ENCODE measurements around the gene WDR83. TPM values are rescaled to one million over a fixed set of nuclear protein-coding genes. Genes with fewer than 3 reads are reported as not detected.
"Not testable (repeated sequence)": the region's sequence is repeated elsewhere in the genome, so short reads cannot be mapped to it uniquely, and the experiment has no call there.

The WDR83 gene
- total RNA-seq, 1 donor from 2014 or later = 24.8 TPM

DNA sequence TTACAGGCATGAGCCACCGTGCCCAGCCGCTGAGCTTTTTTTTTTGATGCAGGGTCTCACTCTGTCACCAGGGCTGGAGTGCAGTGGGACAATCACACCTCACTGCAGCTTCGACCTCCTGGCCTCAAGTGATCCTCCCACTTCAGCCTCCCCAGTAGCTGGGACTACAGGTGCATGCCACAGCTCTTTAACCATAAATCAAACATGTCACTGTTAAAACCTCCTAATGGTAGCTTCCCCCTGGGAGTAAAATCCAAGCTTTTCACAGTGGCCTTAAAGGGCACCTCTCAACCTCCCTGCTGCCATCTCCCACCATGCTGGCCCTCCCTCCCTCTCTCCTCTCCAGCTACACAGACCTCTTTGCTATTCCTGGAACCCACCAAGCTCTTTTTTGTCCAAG lies 19.2 kb downstream of the WDR83 start:
- no peak for DNase-seq (ENCODE audit: low spot score)

DNA sequence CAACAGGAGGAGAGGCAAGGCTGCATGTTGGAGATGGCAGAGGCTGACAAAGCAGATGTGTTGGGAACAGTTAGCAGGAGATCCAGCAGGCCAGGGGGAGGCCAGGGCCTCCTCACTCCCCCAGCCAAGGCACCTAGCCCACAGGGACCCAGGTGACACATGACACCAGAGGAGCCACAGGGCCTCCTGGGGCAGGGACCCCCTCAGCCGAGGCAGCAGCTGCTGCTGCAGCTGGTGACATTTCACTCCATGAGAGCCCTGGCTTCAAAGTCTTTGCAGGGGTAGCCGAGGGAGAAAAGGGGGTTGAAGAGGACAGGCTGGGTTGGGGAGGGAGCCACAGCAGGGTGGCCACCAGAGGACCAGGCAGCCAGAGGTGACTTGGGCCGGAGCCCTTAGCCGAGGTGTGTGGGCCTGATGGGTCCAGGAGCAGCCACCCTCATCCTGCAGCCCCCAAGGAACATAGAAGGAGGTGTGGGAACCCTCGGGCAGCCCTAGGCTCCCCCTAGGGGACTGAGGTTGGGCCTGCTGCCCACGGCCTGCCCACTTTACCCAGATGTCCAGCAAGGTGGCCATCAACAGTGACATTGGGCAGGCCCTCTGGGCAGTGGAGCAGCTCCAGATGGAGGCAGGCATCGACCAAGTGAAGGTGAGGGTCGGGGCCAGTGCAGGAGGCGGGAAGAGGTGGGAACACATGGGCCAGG lies 21.0 kb downstream of the WDR83 start, which contains the start of gene GNG14:
Gene GNG14 (plus strand): TSS at position 503 of the 701 bp plus-strand sequence. CDS start 51 bp downstream, at position 554.
- no peak for DNase-seq (ENCODE audit: low spot score)

DNA sequence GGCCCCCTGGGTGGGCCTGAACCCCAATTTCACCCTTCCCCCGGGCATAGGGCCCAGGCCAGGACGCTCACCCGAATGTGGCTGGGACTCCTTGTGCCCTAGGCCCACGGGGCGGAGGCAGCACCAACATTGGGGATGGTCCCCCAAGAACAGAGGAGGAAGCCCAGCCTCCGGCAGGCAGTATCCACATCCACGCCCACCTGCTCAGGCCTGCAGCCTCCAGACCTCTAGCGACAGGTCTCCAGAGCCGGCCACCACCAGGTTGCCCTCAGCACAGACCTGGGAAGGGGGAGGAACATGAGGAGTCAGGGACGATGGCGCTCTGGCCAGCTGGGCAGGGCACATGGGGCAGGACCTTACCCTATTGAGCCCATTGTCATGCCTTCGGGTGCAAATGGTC lies 22.4 kb downstream of the WDR83 start:
- DNase-seq (ENCODE audit: low spot score) = no peak

DNA sequence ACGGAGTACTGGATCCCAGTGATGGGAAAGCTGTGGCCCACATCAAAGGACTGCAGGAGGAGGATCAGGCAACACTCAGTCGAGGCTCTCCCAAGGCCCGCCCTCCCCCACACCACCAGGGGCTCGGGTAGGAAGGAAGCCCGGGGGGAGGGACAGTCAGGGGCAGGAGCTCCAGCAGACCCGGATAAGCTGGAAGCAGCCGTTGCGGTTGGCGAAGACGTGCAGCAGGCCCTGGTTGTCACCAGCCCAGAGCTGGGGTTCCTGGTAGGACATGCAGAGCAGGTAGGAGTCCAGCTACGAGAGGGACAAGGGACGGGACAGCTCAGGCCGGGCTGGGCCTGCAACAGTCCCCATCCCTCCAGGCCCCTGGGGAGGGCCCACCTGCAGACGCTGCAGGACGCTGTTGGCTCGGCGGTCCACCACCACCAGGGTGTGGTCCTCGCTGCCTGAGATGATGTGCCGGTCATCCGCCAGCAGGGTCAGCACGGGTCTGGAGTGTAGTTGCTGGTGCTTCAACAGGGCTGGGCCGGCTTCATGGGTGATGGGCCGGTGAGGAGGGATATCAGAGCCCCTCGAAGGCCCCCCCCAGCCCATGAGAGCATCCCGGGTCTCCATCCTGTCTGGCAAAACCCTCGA lies 23.1 kb downstream of the WDR83 start:
- DNase-seq (ENCODE audit: low spot score) = no peak

DNA sequence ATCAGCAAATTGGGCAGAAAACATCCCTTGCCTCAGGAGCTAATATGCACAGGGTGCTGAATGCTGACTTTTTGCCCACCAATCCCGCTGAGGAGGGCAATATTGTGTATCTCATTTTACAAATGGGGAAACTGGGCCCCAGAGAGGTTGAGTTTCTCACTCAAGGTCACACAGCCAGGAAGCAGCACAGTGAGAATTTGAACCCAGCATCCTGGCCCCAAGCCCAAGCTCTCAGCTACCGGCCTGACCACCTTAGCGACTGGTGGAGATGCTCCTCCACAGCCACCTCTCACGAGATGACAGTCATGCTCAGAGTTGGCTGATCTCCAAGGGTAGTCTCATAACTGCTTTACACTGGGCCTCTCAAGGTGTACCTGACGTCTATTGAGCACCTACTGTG lies 26.4 kb downstream of the WDR83 start:
- DNase-seq (ENCODE audit: low spot score) = no peak

DNA sequence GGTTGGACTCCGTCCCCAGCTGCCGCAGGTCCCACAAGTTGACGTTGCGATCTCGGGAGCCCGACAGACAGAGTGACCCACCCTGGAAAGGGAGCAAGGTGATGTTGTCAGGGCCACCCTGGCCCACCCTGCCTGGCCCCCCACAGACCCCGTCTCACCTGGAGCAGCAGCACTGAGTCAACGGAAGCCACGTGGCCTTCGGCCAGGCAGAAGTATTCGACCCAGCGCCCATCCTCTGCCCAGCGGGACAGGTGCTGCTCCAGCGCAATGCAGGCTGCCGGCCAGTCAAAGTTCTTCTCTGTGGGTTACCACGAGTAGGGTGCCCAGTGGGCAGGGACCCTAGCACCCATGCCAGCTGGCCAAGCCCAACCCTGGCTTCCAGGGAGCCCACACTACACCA lies 28.0 kb downstream of the WDR83 start:
- no peak for DNase-seq (ENCODE audit: low spot score)

DNA sequence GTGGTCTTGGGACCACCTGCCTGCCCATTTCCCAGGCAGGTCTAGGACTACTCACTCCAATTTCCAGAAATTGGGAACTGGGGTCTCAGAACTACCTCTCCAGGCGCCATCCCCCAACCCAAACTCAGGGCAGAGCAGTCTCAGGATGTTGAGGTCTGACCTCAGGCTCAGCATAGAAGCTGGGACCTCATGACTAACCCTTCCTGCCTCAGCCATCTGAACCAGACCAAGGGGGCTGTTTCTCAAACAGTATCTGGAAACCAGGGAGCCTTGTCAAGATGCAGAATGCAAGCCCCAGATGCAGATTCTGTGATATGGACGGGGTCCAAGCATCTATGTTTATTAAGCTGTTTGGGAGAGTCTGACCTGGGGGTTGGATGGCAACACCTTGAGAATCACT lies 28.5 kb downstream of the WDR83 start:
- no peak for DNase-seq (ENCODE audit: low spot score)

DNA sequence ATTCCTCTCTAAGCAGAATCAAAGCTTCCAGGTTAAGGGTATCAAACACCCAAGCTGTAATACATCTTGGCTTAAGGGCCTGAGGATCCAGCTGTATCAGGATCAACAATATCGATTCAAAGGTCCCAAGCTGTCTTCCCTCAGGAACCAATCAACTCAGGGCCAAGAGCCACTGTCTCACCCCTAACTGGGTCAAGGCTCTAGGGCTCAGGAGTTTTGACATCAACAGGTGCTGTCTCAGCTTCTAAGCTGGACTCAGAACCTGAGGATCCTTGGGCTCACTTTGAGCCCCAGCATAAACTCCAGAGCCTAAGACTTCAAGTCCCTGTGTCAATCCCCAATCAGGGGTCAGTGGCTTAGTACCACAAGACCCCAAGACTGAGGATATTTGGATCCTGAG lies 28.9 kb downstream of the WDR83 start:
- DNase-seq (ENCODE audit: low spot score) = no peak

DNA sequence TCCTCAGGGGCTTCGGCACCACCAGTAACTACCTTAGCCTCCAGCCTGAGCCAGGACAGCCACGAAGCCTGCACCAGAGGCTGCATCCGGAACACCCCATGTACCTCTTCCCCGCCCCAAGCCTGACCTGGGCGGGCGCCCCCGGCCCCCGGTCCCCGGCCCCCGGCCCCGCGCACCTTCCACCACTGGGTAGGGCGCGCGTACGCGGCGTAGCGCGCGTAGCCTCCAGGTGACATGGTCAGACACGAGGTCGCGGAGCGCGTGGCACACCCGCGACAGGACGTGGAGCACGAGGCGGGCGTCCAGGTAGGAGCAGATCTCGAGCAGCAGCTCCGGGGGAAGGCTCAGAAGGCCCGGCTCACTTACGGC lies 29.4 kb downstream of the WDR83 start:
- DNase-seq (ENCODE audit: low spot score) = no peak

DNA sequence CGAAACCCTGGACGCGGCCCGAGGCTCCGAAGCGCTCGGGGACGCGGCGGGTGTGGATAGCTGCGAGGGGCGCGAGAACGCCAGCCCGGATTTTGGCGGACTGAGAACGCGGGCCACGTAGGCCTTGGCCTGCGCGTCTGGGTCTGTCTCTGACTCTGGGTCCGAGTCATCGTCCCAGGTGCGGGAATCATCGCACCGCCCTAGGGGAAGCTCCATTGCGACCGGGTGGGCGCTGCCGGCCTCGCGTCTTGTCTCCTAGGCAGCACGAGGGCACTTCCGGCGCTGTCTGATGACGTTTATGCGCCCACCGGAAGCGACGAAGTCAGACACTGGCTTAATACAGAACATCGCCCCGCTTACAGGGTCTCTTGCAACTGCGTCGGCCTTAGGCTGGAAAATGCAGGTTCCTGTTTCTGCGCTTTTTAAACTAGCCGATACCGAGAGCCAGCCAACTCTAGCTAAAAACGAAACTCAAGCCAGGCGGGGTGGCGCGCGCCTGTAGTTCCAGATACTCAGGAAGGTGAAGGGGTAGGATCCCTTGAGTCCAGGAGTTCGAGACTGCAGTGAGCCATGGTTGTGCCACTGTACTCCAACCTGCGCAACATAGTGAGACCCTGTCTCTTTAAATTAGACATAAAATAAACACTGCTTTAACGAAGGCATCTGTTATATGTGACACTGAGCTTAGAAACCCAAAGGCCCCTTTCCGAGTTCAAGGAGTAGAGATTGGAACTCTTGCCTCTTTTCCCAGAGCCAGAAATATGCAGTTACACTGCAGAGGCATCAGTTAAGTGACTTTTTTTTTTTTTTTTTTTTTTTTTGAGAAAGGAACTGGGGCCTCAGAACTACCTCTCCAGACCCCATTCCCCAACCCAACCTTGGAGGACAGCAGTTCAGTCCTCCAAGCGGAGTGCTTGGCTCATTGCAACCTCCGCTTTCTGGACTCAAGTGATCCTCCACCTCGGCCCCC lies 30.0 kb downstream of the WDR83 start, which contains the start of gene FBXW9:
Gene FBXW9 (minus strand): TSS at position 266 of the 970 bp plus-strand sequence. CDS start 50 bp downstream, at position 216.
- DNase-seq (ENCODE audit: low spot score) = peak; percentile 96

DNA sequence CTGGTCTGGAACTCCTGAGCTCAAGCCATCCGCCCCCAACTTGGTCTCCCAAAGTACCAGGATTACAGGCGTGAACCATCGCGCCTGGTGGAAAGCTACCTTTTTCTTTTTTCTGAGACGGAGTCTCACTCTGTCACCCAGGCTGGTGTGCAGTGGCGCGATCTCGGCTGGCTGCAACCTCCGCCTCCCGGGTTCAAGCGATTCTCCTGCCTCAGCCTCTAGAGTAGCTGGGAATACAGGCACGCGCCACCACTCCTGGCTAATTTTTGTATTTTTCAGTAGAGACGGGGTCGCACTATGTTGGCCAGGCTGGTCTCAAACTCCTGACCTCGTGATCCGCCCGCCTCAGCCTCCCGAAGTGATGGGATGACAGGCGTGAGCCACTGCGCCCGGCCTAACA lies 30.8 kb downstream of the WDR83 start:
- not testable (repeated sequence) for DNase-seq (ENCODE audit: low spot score)

DNA sequence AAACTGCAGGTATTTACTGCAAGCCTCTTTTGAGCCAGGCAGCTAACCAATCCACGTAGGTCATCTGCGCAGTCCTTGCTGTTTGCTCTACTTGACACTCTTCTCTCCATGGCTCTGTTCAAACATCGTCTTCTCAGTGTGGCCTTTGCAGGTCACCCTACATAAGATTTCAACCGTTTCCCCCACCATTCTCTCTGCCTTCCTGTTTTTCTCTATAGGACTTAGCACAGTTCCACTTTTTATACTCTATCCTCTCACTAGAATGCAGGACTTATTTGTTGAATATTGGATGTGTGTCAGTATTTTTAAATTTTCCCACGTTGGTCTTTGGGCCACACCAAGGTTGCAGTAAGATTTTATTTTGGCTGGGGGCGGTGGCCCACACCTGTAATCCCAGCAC lies 31.5 kb downstream of the WDR83 start:
- no peak for DNase-seq (ENCODE audit: low spot score)

DNA sequence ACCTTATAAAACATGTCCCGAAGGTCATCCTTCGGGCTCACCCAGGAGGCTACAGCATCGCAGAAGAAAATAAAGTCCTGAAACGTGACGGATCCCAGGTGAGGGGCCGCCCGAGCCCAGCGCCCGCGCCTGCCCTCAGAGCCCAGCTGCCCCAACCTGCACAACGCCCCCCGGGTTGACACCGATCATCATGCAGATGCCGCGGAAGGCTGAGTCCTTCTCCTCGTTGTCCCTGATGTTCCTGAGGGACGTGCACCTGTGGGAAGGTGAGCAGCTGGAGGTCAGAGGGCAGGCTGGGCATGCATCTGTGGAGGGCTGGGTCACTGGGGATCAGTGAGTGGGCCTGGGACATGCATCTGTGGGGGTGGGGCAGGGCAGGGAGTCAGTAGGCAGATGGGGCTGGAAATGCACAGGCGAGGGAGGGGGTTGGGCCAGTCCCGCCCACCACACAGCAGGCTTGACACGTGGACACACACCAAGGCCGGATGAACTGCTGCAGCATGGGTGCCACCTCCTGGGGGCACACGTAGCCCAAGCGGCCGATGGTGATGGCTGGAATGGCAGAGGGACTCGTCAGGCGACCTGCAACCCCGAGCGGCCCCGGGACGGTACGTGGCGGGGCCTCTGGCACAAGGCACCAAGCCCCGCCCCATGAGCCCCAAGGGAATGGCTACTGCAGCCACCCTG lies 35.1 kb downstream of the WDR83 start:
- no peak for DNase-seq (ENCODE audit: low spot score)

DNA sequence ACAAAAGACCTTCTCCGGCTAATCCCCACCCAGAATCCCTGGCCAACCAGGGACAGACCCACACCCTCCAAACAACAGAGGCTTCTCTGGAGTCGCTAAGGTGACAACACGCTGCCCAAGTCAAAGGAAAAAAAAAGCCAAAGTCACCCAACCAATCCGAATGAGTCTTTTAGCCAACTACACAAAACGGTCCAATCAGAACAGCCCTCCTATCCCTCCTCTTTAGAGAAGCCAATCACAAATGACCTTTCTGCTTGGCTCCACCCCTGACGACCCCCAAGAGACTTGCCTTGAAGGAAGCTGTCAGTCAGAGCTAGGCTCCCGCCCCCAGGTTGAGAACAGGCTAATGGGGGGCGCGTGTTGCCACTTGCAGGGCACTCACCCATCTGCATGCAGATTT lies 36.4 kb downstream of the WDR83 start:
- peak; percentile 16 for DNase-seq (ENCODE audit: low spot score)

DNA sequence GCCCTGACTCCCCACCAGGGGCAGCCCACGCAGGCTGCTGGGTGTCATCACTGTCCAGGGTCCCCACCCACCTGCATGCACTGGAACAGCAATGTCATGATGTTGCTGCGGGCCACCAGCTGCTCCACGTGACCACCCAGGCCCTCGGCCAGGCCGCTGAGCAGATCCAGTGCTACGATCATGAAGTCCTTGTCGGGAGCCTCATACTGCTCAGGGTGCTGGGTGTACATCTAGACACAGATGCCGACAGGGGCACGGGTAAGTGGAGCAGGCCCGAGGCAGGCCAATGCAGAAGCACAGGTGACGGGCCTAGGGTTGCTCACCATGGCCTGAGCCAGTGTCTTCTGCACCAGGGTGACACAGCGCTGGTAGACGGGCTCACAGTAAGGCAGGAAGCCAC lies 38.6 kb downstream of the WDR83 start:
- DNase-seq (ENCODE audit: low spot score) = no peak

DNA sequence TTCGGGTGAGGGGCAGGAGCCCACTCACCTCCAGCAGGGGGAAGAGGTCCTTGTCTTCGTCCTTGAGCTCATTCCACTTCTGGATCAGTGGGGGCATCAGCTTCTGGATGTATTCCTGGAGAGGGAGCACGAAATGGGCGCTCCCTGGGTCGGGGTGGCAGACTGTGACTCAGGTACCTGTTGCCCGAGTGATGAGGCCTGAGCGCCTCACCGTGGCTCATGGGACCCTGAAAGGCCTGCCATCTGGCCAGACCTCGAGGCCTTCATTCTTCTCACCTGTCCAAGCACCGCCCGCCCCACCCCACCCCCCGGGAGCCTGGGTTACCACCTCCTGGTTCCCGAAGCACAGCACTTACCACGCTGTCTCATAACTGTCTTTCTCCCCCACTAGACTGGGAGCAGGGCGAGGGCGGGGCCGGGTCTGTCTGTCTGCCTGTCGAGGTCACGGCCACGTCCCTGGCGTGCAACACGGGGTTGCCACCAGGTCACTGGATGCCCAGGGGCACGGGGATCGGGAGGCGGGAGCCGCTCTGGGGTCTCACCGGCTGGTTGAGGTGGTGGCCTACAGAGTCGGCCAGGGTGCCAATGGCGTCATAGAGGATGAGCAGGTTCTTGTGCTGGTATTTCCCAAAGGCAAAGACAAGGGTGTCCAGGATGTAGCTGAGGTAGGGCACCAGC lies 39.2 kb downstream of the WDR83 start:
- no peak for DNase-seq (ENCODE audit: low spot score)

DNA sequence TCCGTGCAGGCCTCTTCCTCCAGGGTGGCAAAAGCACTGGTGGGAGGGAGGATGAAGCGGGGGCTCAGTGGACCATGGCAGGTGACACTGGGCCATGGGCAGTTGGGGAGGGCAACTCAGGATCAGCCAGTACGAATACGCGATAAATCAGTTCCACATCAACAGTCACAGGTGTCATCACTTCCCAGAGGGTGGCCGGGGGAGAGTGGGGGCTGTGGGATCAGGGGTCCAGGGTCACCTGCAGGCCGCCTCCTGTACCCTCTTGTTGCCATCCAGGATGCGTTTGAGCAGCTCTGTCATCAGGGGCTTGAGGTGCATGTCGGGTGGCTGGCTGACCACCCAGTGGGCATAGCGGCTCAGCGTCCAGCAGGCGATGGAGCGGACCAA lies 39.7 kb downstream of the WDR83 start:
- DNase-seq (ENCODE audit: low spot score) = no peak

DNA sequence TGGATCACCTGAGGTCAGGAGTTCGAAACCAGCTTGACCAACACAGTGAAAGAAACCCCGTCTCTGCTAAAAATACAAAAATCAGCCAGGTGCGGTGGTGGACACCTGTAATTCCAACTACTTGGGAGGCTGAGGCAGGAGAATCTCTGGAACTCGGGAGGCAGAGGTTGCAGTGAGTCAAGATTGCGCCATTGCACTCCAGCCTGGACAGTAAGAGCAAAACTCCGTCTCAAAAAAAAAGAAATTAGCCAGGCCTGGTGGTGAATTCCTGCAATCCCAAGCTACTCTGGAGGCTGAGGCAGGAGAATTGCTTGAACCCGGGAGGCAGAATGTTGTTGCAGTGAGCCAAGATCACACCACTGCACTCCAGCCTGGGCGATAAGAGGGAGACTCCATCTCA lies 42.0 kb downstream of the WDR83 start:
- no peak for DNase-seq (ENCODE audit: low spot score)

DNA sequence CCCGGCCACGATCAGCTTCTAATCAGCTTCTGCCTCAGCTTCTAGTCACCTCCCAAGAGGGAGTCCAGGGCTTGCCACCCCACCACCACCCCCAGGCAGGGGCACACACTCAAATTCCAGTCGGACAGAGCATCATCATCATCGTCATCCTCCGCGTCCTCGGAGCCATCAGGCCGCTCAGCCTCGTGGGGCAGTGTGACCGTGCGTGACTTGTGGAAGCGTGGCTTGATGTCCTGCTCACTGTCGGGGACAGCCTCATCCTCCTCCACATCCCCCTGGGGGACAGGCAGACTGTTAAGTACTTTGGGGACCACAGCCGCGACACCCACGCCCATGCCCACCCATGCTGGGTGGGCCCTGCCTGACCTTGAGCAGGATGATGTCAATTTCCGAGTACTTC lies 44.6 kb downstream of the WDR83 start:
- DNase-seq (ENCODE audit: low spot score) = no peak

DNA sequence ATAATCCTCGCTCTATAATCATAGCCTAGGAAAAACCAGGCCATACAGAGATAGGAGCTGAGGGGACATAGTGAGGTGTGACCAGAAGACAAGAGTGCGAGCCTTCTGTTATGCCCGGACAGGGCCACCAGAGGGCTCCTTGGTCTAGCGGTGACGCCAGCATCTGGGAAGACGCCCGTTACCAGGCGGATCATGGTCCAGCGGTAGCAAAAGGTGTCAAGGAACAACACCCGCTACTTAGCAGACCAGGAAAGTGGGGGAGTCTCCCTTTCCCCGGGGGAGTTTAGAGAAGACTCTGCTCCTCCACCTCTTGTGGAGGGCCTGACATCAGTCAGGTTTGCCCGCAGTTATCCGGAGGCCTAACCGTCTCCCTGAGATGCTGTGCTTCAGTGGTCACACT lies 45.5 kb downstream of the WDR83 start:
- DNase-seq (ENCODE audit: low spot score) = not testable (repeated sequence)

DNA sequence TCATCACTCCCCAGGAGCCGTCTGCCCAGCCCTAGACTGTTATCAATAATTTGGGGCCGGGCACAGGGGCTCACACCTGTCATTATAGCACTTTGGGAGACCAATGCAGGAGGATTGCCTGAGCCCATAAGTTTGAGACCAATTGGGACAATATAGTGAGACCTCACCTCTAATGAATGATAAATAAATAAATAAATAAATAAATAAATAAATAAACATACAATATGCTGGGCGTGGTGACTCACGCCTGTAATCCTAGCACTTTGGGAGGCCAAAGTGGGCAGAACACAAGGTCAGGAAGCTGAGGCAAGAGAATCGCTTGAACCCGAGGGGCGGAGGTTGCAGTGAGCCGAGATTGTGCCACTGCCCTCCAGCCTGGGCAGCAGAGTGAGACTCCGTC lies 46.7 kb downstream of the WDR83 start:
- not testable (repeated sequence) for DNase-seq (ENCODE audit: low spot score)
